B cell (primary cell): ENCODE results near the gene PAX2.

Experiments used
- EZH2 ChIP-seq: IDR thresholded peaks from 2 replicates; pipeline ENCODE4 v1.6.1; 2012; ENCODE audit warnings: borderline replicate concordance, low read depth, mild to moderate bottlenecking, moderate library complexity, low read length; ENCODE audit not compliant: insufficient read depth, poor library complexity, severe bottlenecking
- TF ChIP-seq, protein P1 (sequence below): fragments of 200-600 bp; IDR thresholded peaks from one replicate; pipeline ENCODE4 v1.8.0; 2022; ENCODE audit warnings: antibody characterized with exemption, mild to moderate bottlenecking

DNA sequence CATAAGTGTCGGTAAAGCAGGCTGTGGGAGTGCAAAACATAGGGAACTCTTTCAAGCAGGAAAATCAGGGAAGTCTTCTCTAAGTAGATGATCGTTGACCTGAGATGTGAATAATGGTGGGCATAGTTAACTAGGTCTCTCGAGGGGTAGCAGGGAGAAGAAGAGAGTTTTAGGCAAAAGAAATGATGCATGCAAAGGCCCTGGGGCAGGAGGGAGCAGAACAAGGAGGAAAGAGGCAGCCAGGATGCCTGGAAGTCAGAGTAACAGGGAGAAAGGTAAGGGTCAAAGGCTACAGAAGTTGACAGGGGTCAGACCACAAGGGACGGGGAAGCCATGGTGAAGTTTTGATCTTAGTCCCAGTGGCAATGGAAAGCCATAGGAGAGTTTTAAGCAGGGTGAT lies 47.8 kb upstream of the PAX2 start:
- TF ChIP-seq, protein P1, sequence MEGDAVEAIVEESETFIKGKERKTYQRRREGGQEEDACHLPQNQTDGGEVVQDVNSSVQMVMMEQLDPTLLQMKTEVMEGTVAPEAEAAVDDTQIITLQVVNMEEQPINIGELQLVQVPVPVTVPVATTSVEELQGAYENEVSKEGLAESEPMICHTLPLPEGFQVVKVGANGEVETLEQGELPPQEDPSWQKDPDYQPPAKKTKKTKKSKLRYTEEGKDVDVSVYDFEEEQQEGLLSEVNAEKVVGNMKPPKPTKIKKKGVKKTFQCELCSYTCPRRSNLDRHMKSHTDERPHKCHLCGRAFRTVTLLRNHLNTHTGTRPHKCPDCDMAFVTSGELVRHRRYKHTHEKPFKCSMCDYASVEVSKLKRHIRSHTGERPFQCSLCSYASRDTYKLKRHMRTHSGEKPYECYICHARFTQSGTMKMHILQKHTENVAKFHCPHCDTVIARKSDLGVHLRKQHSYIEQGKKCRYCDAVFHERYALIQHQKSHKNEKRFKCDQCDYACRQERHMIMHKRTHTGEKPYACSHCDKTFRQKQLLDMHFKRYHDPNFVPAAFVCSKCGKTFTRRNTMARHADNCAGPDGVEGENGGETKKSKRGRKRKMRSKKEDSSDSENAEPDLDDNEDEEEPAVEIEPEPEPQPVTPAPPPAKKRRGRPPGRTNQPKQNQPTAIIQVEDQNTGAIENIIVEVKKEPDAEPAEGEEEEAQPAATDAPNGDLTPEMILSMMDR, result no peak
- no peak for TF ChIP-seq EZH2
